Measurements from ENCODE around the gene GMPR. TPM values are rescaled to one million over a fixed set of nuclear protein-coding genes. Genes with fewer than 3 reads are reported as not detected.

The GMPR gene
- total RNA-seq, 1 donor = 6.5 TPM

GRCh38 chr6:16274483-16274882 is 36.1 kb downstream of the GMPR start:
- H3K9me3 ChIP-seq (ENCODE audit: low read depth, low read length) = no peaks in the 10 kb centered on the region
- no peak overlapping the region for H3K4me3 ChIP-seq (ENCODE audit: insufficient read depth, low read length)
- no peaks in the 10 kb centered on the region for H3K27me3 ChIP-seq (ENCODE audit: insufficient read depth, low read length)
- H2AFZ ChIP-seq (ENCODE audit: low read length) = no peak overlapping the region
- no peaks in the 10 kb centered on the region for H3K36me3 ChIP-seq (ENCODE audit: insufficient read depth, low read length)
- no peak for TF ChIP-seq CTCF (IDR thresholded peaks at IDR 0.05; ENCODE audit: extremely low read depth, low read depth, low read length)
- H3K4me1 ChIP-seq (ENCODE audit: insufficient read depth, low read length) = peaks cover 17% of the 10 kb centered on the region
- no peak overlapping the region for H3K27ac ChIP-seq (ENCODE audit: low read depth, low read length)
- no peak for DNase-seq (ENCODE audit: insufficient read length, low spot score, missing footprints)
- no peak overlapping the region for H3K4me2 ChIP-seq (ENCODE audit: insufficient read depth, low read length)
- H3K79me2 ChIP-seq (ENCODE audit: insufficient read depth, low read length) = no peaks in the 10 kb centered on the region
- no peaks in the 10 kb centered on the region for H4K20me1 ChIP-seq (ENCODE audit: insufficient read depth, low read length)

GRCh38 chr6:16274885-16275589 is 36.6 kb downstream of the GMPR start:
- TF ChIP-seq CTCF (IDR thresholded peaks at IDR 0.05; ENCODE audit: extremely low read depth, low read depth, low read length) = no peak
- Histone ChIP-seq H3K9me3 (ENCODE audit: low read depth, low read length) (no peaks in the 10 kb centered on the region), H3K4me2 (ENCODE audit: insufficient read depth, low read length) (no peak overlapping the region), H3K36me3 (ENCODE audit: insufficient read depth, low read length) (no peaks in the 10 kb centered on the region), H2AFZ (ENCODE audit: low read length) (no peak overlapping the region), H3K27ac (ENCODE audit: low read depth, low read length) (no peak overlapping the region), H4K20me1 (ENCODE audit: insufficient read depth, low read length) (no peaks in the 10 kb centered on the region), H3K4me3 (ENCODE audit: insufficient read depth, low read length) (no peak overlapping the region), H3K27me3 (ENCODE audit: insufficient read depth, low read length) (no peaks in the 10 kb centered on the region), H3K4me1 (ENCODE audit: insufficient read depth, low read length) (peaks cover 17% of the 10 kb centered on the region), H3K79me2 (ENCODE audit: insufficient read depth, low read length) (no peaks in the 10 kb centered on the region)
- peak; percentile 37 for DNase-seq (ENCODE audit: insufficient read length, low spot score, missing footprints)

- Histone ChIP-seq H3K4me3 (ENCODE audit: insufficient read depth, low read length) (peak overlapping the region; percentile 41), H3K4me2 (ENCODE audit: insufficient read depth, low read length) (peak overlapping the region; percentile 75), H3K27me3 (ENCODE audit: insufficient read depth, low read length) (no peaks in the 10 kb centered on the region), H3K79me2 (ENCODE audit: insufficient read depth, low read length) (no peaks in the 10 kb centered on the region), H3K27ac (ENCODE audit: low read depth, low read length) (peak overlapping the region; percentile 2), H3K9me3 (ENCODE audit: low read depth, low read length) (no peaks in the 10 kb centered on the region), H4K20me1 (ENCODE audit: insufficient read depth, low read length) (no peaks in the 10 kb centered on the region), H2AFZ (ENCODE audit: low read length) (no peak overlapping the region), H3K36me3 (ENCODE audit: insufficient read depth, low read length) (no peaks in the 10 kb centered on the region), H3K4me1 (ENCODE audit: insufficient read depth, low read length) (peaks cover 17% of the 10 kb centered on the region)
- TF ChIP-seq CTCF (IDR thresholded peaks at IDR 0.05; ENCODE audit: extremely low read depth, low read depth, low read length) = peak; percentile 80
- peak; percentile 97 for DNase-seq (ENCODE audit: insufficient read length, low spot score, missing footprints)
These were observed 39.0 kb downstream of the GMPR start for GRCh38 chr6:16277101-16277981.

Measured in osteoblast (primary cell).